ENCODE results near the gene WDFY2.
"Not testable (repeated sequence)": the region's sequence is repeated elsewhere in the genome, so short reads cannot be mapped to it uniquely, and the experiment has no call there.

The WDFY2 gene

GRCh38 chr13:51564252-51564651 lies 20.0 kb upstream of the WDFY2 start:
- no peak for DNase-seq (ENCODE audit: low read depth)

DNA sequence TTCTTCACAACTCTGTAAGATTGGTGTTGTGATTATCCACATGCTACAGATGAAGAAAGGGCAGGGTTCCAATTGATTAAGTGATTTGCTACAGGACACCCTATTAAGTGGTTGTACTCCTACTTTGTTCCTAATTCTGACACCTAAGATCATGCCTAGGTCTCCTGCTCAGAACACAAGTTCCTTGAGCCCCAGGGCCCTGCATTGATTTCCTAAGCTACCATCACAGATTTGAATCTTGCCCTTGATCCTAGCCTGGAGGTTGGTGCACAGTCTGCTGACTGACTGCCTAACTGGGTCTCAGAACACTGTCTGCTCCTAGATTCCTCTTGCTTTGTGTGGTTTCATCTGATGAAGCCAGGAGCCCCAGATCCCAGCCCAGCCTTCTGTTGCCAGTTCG lies 19.6 kb upstream of the WDFY2 start:
- DNase-seq (ENCODE audit: low read depth), result no peak

DNA sequence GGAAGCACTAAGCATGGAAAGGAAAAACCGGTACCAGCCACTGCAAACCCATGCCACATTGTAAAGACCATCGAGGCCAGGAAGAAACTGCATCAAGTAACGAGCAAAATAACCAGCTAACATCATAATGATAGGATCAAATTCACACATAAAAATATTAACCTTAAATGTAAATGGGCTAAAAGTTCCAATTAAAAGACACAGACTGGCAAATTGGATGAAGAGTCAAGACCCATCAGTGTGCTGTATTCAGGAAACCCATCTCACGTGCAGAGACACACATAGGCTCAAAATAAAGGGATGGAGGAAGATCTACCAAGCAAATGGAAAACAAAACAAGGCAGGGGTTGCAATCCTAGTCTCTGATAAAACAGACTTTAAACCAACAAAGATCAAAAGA lies 15.3 kb upstream of the WDFY2 start:
- DNase-seq (ENCODE audit: low read depth), result not testable (repeated sequence)

GRCh38 chr13:51576754-51577153 lies 7.5 kb upstream of the WDFY2 start:
- DNase-seq (ENCODE audit: low read depth), result no peak

DNA sequence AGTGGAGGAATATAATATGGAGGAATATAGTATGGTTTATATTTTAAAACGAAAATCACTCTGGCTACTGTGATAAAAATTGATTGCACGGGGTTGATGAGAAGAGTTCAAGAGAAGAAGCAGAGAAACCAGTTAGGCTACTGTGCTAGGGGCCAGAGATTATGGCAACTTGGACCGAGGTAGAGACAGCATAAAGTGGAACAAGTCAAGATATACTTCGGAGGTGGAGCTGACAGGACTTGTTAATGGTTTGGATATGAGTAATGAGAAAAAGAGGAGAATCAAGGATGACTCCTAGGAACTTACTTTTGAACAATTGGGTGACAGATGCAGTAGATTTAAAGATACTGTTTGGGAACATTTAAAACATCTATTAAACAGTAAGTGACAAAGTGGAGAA lies 6.6 kb upstream of the WDFY2 start:
- DNase-seq (ENCODE audit: low read depth), result no peak

- DNase-seq (ENCODE audit: low read depth), result no peak
Observed at GRCh38 chr13:51579676-51580075, 4.6 kb upstream of the WDFY2 start.

DNA sequence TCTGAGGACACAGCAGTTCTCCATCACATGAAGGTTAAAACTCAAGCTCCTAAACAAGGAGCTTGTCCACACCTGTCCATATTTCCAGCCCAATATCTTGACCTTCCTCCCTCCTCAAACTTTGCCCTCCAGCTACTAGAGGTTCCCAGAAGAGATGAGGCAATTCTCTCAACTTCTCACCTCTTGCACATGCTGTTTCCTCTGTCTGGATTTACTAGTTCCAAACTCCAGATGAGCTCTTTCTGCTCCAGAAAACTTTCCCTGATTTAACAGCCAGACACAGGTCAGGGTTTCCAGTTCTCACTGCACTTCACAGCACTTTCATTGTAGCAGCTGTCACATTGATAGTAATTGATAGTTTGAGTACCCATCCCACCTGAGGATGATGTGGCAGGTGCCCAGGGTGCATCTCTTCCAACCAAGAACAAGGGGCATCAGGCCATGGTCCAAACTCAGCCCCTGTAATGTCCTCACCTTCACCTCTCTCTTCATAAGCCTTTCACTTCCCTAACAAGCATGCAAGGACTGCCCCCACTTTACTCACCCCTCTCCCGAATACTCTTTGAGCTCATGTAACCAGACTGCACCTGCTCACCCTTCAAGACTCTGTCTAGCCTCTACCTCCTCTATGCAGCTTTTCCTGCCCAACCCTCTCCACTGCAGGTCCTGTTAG lies 3.0 kb upstream of the WDFY2 start:
- DNase-seq (ENCODE audit: low read depth), result no peak

DNA sequence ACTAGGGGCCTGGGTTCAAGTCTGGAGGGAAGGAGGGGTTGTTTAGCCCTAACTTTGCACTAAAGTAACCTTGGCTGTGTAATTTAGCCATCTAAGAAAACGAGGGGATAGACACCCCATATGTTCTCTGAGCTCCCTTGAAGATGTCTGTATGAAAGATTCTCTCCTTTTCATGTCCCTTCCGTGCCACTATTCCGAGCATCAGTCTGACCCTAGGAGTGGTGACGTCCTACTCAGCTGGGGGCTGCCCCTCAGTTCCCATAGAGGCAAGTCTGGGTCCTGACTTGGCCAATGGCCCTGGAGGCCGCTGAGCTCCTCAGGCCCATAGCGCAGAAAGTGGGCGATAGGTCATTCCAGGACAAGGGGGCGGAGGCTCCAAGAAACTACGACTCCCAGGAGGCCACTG lies 790 bp upstream of the WDFY2 start:
- DNase-seq (ENCODE audit: low read depth), result no peak

- peak; percentile 51 for DNase-seq (ENCODE audit: low read depth)
Observed at GRCh38 chr13:51584731-51585672, 740 bp downstream of the WDFY2 start.

GRCh38 chr13:51585696-51586095 lies 1.4 kb downstream of the WDFY2 start:
- DNase-seq (ENCODE audit: low read depth), result no peak

DNA sequence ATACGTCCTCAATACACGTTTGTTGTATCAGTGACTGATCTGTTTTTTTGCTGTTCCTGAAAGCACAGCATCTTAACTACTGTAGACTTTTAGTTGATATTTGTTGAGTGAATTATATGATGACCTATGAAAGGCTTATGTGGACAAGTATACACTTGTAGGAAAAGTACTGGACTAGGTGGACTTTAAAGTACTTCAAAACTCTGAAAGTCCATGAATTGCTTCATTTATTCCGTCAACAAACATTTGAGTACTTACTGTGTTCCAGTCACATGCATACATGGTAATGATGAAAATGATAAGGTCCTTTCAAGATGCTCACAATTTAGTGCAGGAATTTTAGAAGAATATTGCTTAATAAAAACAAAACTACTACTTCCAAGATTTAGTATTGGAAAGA lies 3.1 kb downstream of the WDFY2 start:
- DNase-seq (ENCODE audit: low read depth), result no peak

GRCh38 chr13:51588406-51588949 lies 4.2 kb downstream of the WDFY2 start:
- DNase-seq (ENCODE audit: low read depth), result no peak

DNA sequence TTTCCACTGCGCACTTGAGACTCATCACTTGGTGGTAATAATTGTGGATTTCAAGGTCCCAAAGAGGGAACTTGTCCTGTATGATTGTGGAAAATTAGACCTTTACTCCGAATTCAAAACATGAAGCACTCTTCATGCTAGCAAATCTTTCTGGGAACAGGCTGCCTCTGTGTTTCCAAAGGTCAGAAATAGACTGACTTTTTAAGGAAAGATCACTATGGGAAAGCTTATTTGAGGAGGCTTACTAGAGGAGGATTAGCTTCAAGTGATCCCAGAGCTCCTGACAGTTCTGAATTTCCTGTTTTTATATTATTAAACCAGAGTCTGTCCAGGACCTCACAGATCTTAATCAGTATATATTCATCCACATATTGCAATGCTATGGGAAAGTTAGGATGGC lies 5.5 kb downstream of the WDFY2 start:
- DNase-seq (ENCODE audit: low read depth), result no peak

DNA sequence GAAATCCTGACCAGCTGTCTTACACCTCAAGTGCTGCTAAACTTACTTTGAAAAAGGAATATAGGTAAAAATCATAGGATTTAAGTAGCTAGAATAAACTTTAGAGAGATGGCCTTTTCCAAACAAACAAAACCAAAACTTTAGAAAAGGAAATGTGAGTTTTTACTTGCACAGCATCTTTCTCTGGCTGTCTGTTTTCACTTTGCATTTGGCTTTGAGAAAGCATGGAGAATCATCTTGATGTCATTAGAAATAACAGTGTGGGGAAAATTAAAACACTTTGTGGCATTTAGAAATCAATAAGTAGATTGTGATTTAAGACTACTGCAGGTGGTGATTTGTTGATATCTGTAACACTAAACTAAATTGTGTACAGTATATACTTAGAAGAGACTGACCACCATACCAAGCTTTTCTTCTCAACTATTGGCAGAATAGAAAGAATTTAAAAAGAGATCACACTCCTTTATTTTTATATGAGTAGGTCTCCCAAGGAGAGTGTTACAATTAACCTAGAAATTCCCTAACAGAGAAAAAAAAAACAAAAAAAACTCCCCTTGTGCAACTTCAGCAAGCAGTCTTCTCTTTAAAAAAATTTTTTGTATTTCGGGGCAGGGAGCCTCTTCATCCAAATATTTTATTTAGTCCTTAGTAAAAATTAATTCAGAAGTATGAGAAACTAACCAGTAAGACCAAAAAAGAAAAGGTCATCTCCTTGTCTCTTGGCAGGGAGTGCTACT lies 6.1 kb downstream of the WDFY2 start:
- DNase-seq (ENCODE audit: low read depth), result no peak

DNA sequence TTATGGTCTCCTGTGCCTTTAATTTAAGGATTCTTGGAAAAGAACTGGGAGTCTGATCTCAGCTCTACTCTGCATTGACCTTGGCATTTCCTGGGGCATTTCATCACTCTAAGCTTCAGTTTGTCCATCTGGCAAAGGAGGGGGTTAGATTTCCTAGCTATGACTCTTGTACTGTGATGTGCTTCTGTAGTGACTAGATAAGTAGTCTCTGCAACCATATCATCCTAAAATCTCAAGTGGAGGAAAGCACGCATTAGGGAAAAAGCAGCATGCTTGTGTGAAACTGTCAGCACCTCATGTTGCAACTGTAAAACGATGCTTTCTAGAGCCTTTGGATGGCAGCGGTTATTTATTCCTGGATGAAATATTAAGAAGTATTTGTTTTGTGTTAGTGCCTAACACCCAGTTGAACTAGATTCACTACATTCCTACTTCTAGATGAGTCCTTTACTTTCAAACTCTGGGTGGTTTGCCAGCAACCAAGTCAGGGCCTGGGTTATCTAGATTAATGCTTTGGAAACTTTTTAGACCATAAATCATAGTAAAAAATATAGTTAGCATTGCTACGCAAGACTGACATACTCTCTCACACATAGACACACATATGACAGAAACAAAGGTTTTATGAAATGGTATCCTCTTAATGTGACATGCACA lies 6.8 kb downstream of the WDFY2 start:
- no peak for DNase-seq (ENCODE audit: low read depth)

DNA sequence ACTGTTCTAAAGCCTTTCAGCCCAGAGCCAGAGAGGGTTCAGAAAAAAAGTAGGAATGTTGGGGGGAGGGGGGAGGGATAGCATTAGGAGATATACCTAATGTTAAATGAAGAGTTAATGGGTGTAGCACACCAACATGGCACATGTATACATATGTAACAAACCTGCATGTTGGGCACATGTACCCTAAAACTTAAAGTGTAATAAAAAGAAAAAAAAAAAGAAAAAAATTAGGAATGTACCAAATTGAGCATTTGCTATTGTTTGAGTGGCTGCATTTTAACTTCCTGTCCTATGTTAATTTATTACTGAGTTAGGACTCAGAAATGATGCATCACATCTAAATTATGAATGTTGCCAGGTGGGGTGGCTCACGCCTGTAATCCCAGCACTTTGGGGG lies 7.7 kb downstream of the WDFY2 start:
- DNase-seq (ENCODE audit: low read depth), result not testable (repeated sequence)

- no peak for DNase-seq (ENCODE audit: low read depth)
Observed at GRCh38 chr13:51594432-51594831, 10.2 kb downstream of the WDFY2 start.

DNA sequence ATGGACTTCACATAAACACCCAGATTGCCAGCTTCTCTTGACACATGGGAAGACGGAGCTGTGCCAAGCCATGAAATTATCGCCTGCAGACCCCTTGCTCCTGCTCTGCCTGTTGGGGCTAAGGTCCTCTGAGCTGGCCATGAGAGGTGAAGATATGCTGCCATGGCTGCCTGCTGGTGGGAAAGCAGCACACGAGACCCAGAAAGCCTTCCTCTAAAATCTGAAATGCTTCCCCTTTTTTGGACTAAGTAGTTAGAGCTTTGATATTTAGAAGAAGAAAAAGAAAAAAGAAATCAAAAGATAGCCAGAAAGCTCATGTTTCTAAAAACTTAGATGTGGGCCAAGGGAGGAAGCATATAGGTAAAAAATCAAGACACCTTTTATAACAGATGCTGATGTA lies 11.2 kb downstream of the WDFY2 start:
- DNase-seq (ENCODE audit: low read depth), result no peak

DNA sequence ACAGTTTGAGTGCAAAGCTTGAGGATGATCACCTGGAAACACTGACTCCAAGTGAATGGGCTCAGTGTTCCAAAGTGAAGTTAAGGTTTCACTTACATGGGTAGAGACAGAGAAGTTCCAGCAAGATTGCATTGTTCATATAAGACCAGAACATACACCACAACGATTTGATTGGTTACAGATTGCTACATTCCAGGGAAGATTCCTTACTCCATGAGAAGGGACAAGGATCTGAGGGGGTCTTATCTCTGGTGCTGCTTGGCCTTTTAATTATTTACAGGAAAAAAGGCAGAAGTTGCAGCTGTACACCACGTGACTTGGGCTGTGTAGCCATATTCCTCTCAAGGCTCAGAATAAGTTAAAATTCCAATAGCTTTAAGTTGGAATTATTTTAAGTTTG lies 12.3 kb downstream of the WDFY2 start:
- DNase-seq (ENCODE audit: low read depth), result no peak

DNA sequence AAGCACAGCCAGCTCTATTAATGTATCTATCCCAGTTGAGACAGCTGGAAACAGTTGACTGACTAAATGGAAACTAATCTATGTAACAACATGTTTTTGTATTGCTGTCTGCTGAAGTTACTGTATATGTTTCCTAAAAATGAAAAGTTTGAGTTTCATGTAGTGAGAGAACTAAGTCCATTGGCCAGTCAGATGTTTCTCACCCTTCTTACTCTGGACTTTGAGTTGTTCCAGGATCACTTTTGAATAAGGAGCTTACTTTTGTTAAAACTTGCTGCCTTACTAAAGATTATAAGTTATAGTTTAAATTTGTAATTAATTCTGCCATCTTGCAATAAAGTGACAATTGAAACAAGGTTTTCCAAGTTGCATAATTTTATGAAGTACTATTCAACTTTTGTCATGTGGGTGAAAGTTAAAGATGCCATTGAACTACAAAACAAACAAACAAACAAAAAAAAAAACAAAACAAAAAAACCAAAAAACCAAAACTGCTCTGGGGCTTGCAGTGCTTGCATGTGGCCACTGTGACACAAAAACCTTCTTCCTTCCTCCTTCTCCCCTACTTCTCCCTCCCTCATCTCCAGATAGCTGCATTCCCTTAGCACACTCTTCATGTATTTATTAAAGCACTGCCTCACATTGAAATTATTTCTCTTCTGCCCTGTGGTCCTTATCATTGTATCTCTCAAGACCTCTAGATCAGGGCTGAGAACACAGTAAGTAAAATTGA lies 15.3 kb downstream of the WDFY2 start:
- no peak for DNase-seq (ENCODE audit: low read depth)

- no peak for DNase-seq (ENCODE audit: low read depth)
Observed at GRCh38 chr13:51600703-51601102, 16.4 kb downstream of the WDFY2 start.

Data from activated T-cell treated with anti-CD3 and anti-CD28 coated beads for 1 hour (primary cell).